Activated CD4-positive, alpha-beta T cell treated with anti-CD3 and anti-CD28 coated beads, Interleukin-2, amount 50 U/mL, for 4 hours (primary cell): ENCODE data around the gene NLRP1.

Experiments used
- DNase-seq, 2 experiments: peaks; one replicate each; pipeline ENCODE4 v3.0.0-alpha.2; 2020

NLRP1 gene

GRCh38 chr17:5511401-5512225, 72.7 kb downstream of the NLRP1 start:
- DNase-seq: no peak

GRCh38 chr17:5510771-5511170, 73.5 kb downstream of the NLRP1 start:
- no peak for DNase-seq

- DNase-seq: no peak
These were observed 74.8 kb downstream of the NLRP1 start for GRCh38 chr17:5509482-5509881.

GRCh38 chr17:5508810-5509209, 75.5 kb downstream of the NLRP1 start:
- no peak for DNase-seq

- no peak for DNase-seq
These were observed 78.0 kb downstream of the NLRP1 start for GRCh38 chr17:5506307-5506706.

- DNase-seq: no peak
These were observed 81.8 kb downstream of the NLRP1 start for GRCh38 chr17:5502552-5502951.

GRCh38 chr17:5501685-5502084, 82.6 kb downstream of the NLRP1 start:
- no peak for DNase-seq

GRCh38 chr17:5500589-5501391, 83.5 kb downstream of the NLRP1 start:
- peak; percentile 50 to 52 for DNase-seq

GRCh38 chr17:5500247-5500588, 84.1 kb downstream of the NLRP1 start:
- DNase-seq: no peak

GRCh38 chr17:5499476-5500231, 84.7 kb downstream of the NLRP1 start:
- DNase-seq: no peak

GRCh38 chr17:5492970-5493369, 91.3 kb downstream of the NLRP1 start:
- DNase-seq: no peak

- no peak for DNase-seq
These were observed 95.6 kb downstream of the NLRP1 start for GRCh38 chr17:5488752-5489151.

- peak; percentile 98 for DNase-seq
These were observed 97.8 kb downstream of the NLRP1 start, which contains the start of gene MIS12 for GRCh38 chr17:5486206-5487124. Gene MIS12 (plus strand): TSS chr17:5486566. CDS start chr17:5488863, 2,297 bp downstream.

- DNase-seq: no peak
These were observed 98.8 kb downstream of the NLRP1 start, which contains the start of gene DERL2 for GRCh38 chr17:5485270-5486205. Gene DERL2 (minus strand): TSS chr17:5486178. CDS start chr17:5486161, 17 bp downstream.

GRCh38 chr17:5481451-5481850, 102.9 kb downstream of the NLRP1 start:
- DNase-seq: no peak

GRCh38 chr17:5480962-5481361, 103.3 kb downstream of the NLRP1 start:
- DNase-seq: no peak

- DNase-seq: no peak
These were observed 105.3 kb downstream of the NLRP1 start for GRCh38 chr17:5478992-5479391.

GRCh38 chr17:5473906-5474305, 110.4 kb downstream of the NLRP1 start:
- DNase-seq: no peak

GRCh38 chr17:5472511-5472910, 111.8 kb downstream of the NLRP1 start:
- DNase-seq: no peak

- peak; percentile 29 to 31 for DNase-seq
These were observed 116.2 kb downstream of the NLRP1 start for GRCh38 chr17:5468075-5468473.

- no peak for DNase-seq
These were observed 116.9 kb downstream of the NLRP1 start for GRCh38 chr17:5467416-5467815.
